K562 (cell line): Measurements from ENCODE around the gene PANK2. TPM values are rescaled to one million over a fixed set of nuclear protein-coding genes. Genes with fewer than 3 reads are reported as not detected.

Source experiments
- ATAC-seq: fragments of 200-7000 bp; cut with Tn5 transposase; 3 replicates; pipeline ENCODE4 v1.9.1; 2020; ENCODE audit warnings: moderate library complexity
- BruUV-seq: library from RNA; stranded (reverse); fragments of 400-500 nt; replicated peaks from 2 replicates; lab custom pipeline; 2021; lab: Mats Ljungman, UMichigan
- CTCF ChIA-PET: fragments of 300-600 bp; formaldehyde crosslinking; extraction: SDS; loops from one replicate; lab custom pipeline; 2021; ENCODE audit warnings: low intra/inter-chr PET ratio; lab: Yijun Ruan, JAX
- POLR2A ChIA-PET: fragments of 300-600, 350-650 bp; sonication (Branson Sonifier 250); formaldehyde crosslinking; extraction: SDS; loops from one replicate; lab custom pipeline; 2021; ENCODE audit warnings: antibody characterized with exemption, inconsistent platforms; lab: Yijun Ruan, JAX
- DNase-seq, 4 experiments: peaks; one replicate each; pipeline versions ENCODE4 v3.0.0 to v3.0.0-alpha.2; 2011 to 2018; ENCODE audit warnings: low spot score in 3 of 4, mixed read lengths in 3 of 4; ENCODE audit errors: extremely low read depth in 1 of 4
- FAIRE-seq: peaks from 2 replicates; lab custom pipeline; 2011; peaks lifted over from hg19 to GRCh38; lab: Jason Lieb, UNC
- H2AFZ ChIP-seq: 2 replicates; pipeline ENCODE4 v1.6.0; 2011; ENCODE audit warnings: low read depth, low read length, control low read depth, inconsistent platforms
- H3K27ac ChIP-seq: fragments of 200-600 bp; 3 replicates; pipeline ENCODE4 v1.8.0; 2011; ENCODE audit warnings: low read depth, mild to moderate bottlenecking, control low read depth, inconsistent platforms, low read length, moderate library complexity, mixed read lengths; ENCODE audit errors: extremely low read depth
- H3K27me3 ChIP-seq, 2 experiments: fragments of 300-600 bp in 1 of 2; 2 replicates in 1 of 2; 3 replicates in 1 of 2; pipeline versions ENCODE4 v1.6.0 to v1.8.0; 2011; ENCODE audit warnings: inconsistent platforms in 2 of 2, low read length in 2 of 2, mild to moderate bottlenecking in 1 of 2, mixed read lengths in 1 of 2, moderate library complexity in 1 of 2; ENCODE audit not compliant: control insufficient read depth in 2 of 2, insufficient read depth in 2 of 2
- H3K36me3 ChIP-seq: fragments of 300-600 bp; 3 replicates; pipeline ENCODE4 v1.8.0; 2011; ENCODE audit warnings: mild to moderate bottlenecking, low read length, inconsistent platforms; ENCODE audit not compliant: control insufficient read depth, insufficient read depth
- H3K4me1 ChIP-seq, 2 experiments: fragments of 200-600 bp in 1 of 2; replicated peaks in 1 of 2; 2 replicates in 1 of 2; 3 replicates in 1 of 2; pipeline versions ENCODE4 v1.5.1 to v1.8.0; 2011; ENCODE audit warnings: inconsistent platforms in 2 of 2, low read length in 2 of 2, mild to moderate bottlenecking in 1 of 2, mixed read lengths in 1 of 2, moderate library complexity in 1 of 2; ENCODE audit not compliant: control insufficient read depth in 2 of 2, insufficient read depth in 2 of 2
- H3K4me2 ChIP-seq: 2 replicates; pipeline ENCODE4 v1.6.1; 2011; ENCODE audit warnings: low read length, control low read depth, inconsistent platforms, mixed read lengths; ENCODE audit not compliant: insufficient read depth
- H3K4me3 ChIP-seq: fragments of 200-600 bp; sonication (generic), shearing (Covaris generic); 2 replicates; pipeline ENCODE4 v1.5.1; 2016; ENCODE audit warnings: control low read depth, inconsistent platforms
- H3K79me2 ChIP-seq: fragments of 200-600 bp; 3 replicates; pipeline ENCODE4 v1.8.0; 2011; ENCODE audit warnings: low read length, inconsistent platforms; ENCODE audit not compliant: control insufficient read depth, insufficient read depth
- H3K9ac ChIP-seq, 2 experiments: 2 replicates each; pipeline versions ENCODE4 v1.6.0 to v1.6.1; 2011; ENCODE audit warnings: low read depth in 2 of 2, low read length in 2 of 2, control low read depth in 1 of 2, inconsistent platforms in 1 of 2, mild to moderate bottlenecking in 1 of 2, mixed read lengths in 1 of 2; ENCODE audit not compliant: insufficient read depth in 1 of 2
- H3K9me1 ChIP-seq: one replicate; pipeline ENCODE4 v1.6.0; 2011; ENCODE audit warnings: inconsistent platforms, mild to moderate bottlenecking, low read length, moderate library complexity; ENCODE audit not compliant: control insufficient read depth, insufficient read depth
- H3K9me3 ChIP-seq: replicated peaks from 2 replicates; pipeline ENCODE4 v1.5.1; 2011; ENCODE audit warnings: low read depth, low read length, inconsistent platforms; ENCODE audit not compliant: control insufficient read depth, insufficient read depth
- H4K20me1 ChIP-seq: replicated peaks from 2 replicates; pipeline ENCODE4 v1.6.1; 2011; ENCODE audit warnings: low read length, inconsistent platforms, mixed read lengths; ENCODE audit not compliant: control insufficient read depth, insufficient read depth
- BDP1 ChIP-seq: IDR thresholded peaks from 3 replicates; pipeline ENCODE4 v1.6.1; 2011; ENCODE audit not compliant: insufficient read length, insufficient read depth
- GABPB1 ChIP-seq: sonication (generic); formaldehyde crosslinking; IDR thresholded peaks from 2 replicates; pipeline ENCODE4 v1.8.0; 2022; ENCODE audit warnings: mild to moderate bottlenecking, missing genetic modification reagents
- NFATC3 ChIP-seq: fragments of 450-650 bp; IDR thresholded peaks from 2 replicates; pipeline ENCODE4 v1.6.1; 2017; ENCODE audit warnings: mild to moderate bottlenecking
- PURB ChIP-seq: sonication (generic); formaldehyde crosslinking; IDR thresholded peaks from 2 replicates; pipeline ENCODE4 v1.9.0; 2021; ENCODE audit warnings: low read depth, mild to moderate bottlenecking, missing genetic modification reagents
- SIN3B ChIP-seq: fragments of 450-650 bp; IDR thresholded peaks from 2 replicates; pipeline ENCODE4 v1.6.1; 2017; ENCODE audit warnings: low read depth, mild to moderate bottlenecking, moderate library complexity
- SRF ChIP-seq, 2 experiments: fragments of 250-450, 450-650 bp in 1 of 2; sonication (Bioruptor Pico) in 1 of 2; sonication (generic) in 1 of 2; formaldehyde crosslinking; IDR thresholded peaks; 2 replicates each; pipeline versions ENCODE4 v1.5.0 to v1.5.1; 2020 to 2022; ENCODE audit warnings: mild to moderate bottlenecking in 1 of 2, missing genetic modification reagents in 1 of 2
- ZFX ChIP-seq: sonication (generic); formaldehyde crosslinking; IDR thresholded peaks from 2 replicates; pipeline ENCODE4 v1.8.0; 2022; ENCODE audit warnings: mild to moderate bottlenecking, missing genetic modification reagents, moderate library complexity
- ZNF12 ChIP-seq: sonication (generic); formaldehyde crosslinking; IDR thresholded peaks from 2 replicates; pipeline ENCODE4 v1.4.0; 2020; ENCODE audit warnings: mild to moderate bottlenecking, missing genetic modification reagents
- ZNF561 ChIP-seq: fragments of 450-650 bp; formaldehyde crosslinking; conservative IDR thresholded peaks from 2 replicates; pipeline ENCODE4 v1.4.0; 2020; ENCODE audit warnings: mild to moderate bottlenecking, moderate library complexity
- ZNF668 ChIP-seq: fragments of 250-450 bp; sonication (Bioruptor Pico); IDR thresholded peaks from 2 replicates; pipeline ENCODE4 v1.8.0; 2022; ENCODE audit warnings: mild to moderate bottlenecking, inconsistent platforms
- WGBS: fragments of 100-300 bp; shearing (Covaris generic); methylation state at CpG from one replicate; pipeline ENCODE4 v1.1.6; 2016; ENCODE audit warnings: low coverage, mixed read lengths; ENCODE audit not compliant: insufficient coverage; ENCODE audit errors: missing lambda C conversion rate; 5-methylcytosine and 5-hydroxymethylcytosine counted together
- in situ Hi-C: fragments of 300-500 bp; cut with MboI; formaldehyde crosslinking; loops from 4 replicates; pipeline ENCODE4 v1.15.0; 2018; ENCODE audit warnings: inconsistent platforms, mixed read lengths
- intact Hi-C: fragments of 100-400 bp; cut with micrococcal nuclease; formaldehyde crosslinking; loops from 2 replicates; pipeline ENCODE4 v1.14.2; 2022
- polyA plus RNA-seq, 8 experiments: library from polyadenylated mRNA; depleted of rRNA in 4 of 8; stranded (reverse) in 5 of 8; unstranded in 3 of 8; fragments of >200 nt; fragmentation: Nextera tagmentation in 2 of 8; fragmentation: Illumina TruSeq in 1 of 8; extraction: Ambion mirVana in 2 of 8; extraction: Trizol in 1 of 8; gene quantifications; 2 replicates each; pipeline versions ENCODE4 v1.2.1 to v1.2.3, GENCODE V29; 2011 to 2014; ENCODE audit warnings: inconsistent platforms in 1 of 8, missing spikeins in 1 of 8
- total RNA-seq, 7 experiments: library from RNA; depleted of rRNA in 6 of 7; stranded (reverse); fragments of >200 nt in 6 of 7; fragmentation: Illumina TruSeq in 2 of 7; extraction: Trizol in 2 of 7; gene quantifications; 2 replicates each; pipeline versions ENCODE4 v1.2.1 to v1.2.3, GENCODE V29; 2011 to 2021; ENCODE audit warnings: low replicate concordance in 1 of 7
- TF ChIP-seq, protein P1 (sequence below): IDR thresholded peaks from 2 replicates; pipeline ENCODE4 v1.6.1; 2014; ENCODE audit warnings: antibody characterized with exemption
- TF ChIP-seq, protein P2 (sequence below): sonication (generic); formaldehyde crosslinking; IDR thresholded peaks from 2 replicates; pipeline ENCODE4 v1.8.0; 2022; ENCODE audit warnings: mild to moderate bottlenecking, low read depth, missing genetic modification reagents
- TF ChIP-seq, protein P3 (sequence below): fragments of 450-650 bp; IDR thresholded peaks from 2 replicates; pipeline ENCODE4 v1.6.1; 2017; ENCODE audit warnings: antibody characterized with exemption, mild to moderate bottlenecking

Gene PANK2
- total and polyA plus RNA-seq, 9 of the 15 experiments (the other 6 are each of a cell fraction or from before 2014, with no cell fraction given), result 14.9 to 43.5 (median 31.4) TPM

DNA sequence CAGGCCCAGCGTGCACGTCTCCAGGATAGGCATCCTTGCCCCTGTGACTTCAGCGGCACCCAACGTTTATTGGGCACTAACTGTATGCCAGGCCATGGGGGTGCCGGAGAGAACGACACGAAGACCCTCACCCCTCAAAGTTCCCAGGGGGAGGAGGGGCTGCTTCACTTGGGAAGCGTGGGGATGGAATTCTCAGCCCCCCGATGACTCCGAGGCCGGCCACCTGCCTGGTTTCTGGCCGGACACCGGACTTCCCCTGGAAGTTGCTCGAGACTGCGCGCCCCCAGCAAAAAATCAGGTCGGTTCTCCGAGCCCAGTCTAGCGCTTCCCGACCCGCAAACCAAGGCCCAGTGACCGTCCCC lies 42.8 kb upstream of the PANK2 start (continued):
- TF ChIP-seq, protein P1, sequence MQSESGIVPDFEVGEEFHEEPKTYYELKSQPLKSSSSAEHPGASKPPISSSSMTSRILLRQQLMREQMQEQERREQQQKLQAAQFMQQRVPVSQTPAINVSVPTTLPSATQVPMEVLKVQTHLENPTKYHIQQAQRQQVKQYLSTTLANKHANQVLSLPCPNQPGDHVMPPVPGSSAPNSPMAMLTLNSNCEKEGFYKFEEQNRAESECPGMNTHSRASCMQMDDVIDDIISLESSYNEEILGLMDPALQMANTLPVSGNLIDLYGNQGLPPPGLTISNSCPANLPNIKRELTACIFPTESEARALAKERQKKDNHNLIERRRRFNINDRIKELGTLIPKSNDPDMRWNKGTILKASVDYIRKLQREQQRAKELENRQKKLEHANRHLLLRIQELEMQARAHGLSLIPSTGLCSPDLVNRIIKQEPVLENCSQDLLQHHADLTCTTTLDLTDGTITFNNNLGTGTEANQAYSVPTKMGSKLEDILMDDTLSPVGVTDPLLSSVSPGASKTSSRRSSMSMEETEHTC, result no peak

DNA sequence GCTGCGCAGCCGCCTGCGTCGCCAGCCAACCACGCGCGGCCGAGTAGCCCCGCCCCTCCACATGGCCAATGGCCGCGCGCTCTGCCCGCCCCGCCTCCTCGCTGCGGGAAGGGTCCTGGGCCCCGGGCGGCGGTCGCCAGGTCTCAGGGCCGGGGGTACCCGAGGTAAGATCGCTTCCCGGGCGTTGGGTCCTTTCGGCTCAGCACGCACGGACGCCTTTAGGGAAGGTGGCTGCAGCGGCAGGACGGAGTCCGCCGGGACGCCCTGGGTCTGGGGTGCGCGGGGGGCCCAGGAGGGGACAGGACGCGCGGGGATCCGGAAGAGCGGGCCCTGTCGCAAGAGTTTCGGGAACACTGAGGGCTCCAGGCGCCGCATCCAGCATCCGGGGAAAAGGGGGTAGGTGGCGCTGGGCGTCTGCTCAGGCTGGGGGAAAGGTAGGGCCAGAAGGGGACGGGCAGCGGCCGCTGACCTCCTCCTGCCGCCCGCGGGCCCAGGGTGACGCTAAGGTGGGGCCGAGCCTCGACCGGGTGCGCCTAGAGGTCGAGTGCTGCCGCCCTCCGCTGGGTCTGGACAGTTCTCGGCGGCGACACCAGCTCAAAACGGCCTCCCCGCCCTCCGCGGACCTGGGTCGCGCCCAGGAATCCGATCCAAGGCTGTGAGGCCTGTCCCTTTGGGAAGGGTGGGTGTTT lies 42.3 kb upstream of the PANK2 start, which contains the start of gene MAVS:
TSS of gene MAVS (plus strand) at position 95 of the 689 bp plus-strand sequence. CDS start 7,791 bp downstream, outside the sequence.
- Histone ChIP-seq H3K36me3 (peaks cover 16% of the 10 kb centered on the region; the same call in 2 of the 3 replicates), H2AFZ (peak within 1 kb of the TSS; percentile 68), H3K4me1 (peaks cover 33 to 44% of the 10 kb centered on the region in 2 experiments; a peak in 4 of 5 replicates), H4K20me1 (no peaks in the 10 kb centered on the region), H3K79me2 (peaks cover 28% of the 10 kb centered on the region), H3K9me3 (no peaks in the 10 kb centered on the region), H3K4me2 (peak within 1 kb of the TSS; percentile 91), H3K4me3 (peak within 1 kb of the TSS; percentile 81), H3K9me1 (no peaks in the 10 kb centered on the region), H3K27ac (peak within 1 kb of the TSS; percentile 88), H3K9ac (peak within 1 kb of the TSS; percentile 85 to 96), H3K27me3 (no peaks in the 10 kb centered on the region)
- in situ Hi-C loops, result no loop called here
- ChIA-PET POLR2A (interaction anchor here (0.5 to 1.0 kb wide), 3 partner anchors 28 to 152 kb away, joined by 3 read pairs; no protein-coding TSS in a partner anchor), CTCF (no interaction called here)
- peak; percentile 87 to 90 (median 88) for DNase-seq
- BruUV-seq, result no TSS peak
- FAIRE-seq, result peak; percentile 46
- peak; percentile 94 for ATAC-seq
- intact Hi-C loops, result loop anchor here (2.0 to 5.0 kb wide), 2 partner anchors 26 to 60 kb away; partner anchors contain the start of genes AP5S1 and CENPB
- 0% methylated on average over 27 of the region's 72 CpGs for WGBS
- TF ChIP-seq ZNF12 (no peak; the same call in 1 of the 2 replicates), ZFX (peak; percentile 97), GABPB1 (CRISPR knock-in tag) (peak; percentile 81), ZNF668 (CRISPR knock-in tag) (no peak), SIN3B (peak; percentile 49; the same call in 1 of the 2 replicates), PURB (CRISPR knock-in tag) (no peak), NFATC3 (no peak), ZNF561 (CRISPR knock-in tag) (no peak), BDP1 (no peak), SRF (CRISPR knock-in tag; IDR thresholded peaks at IDR 0.05) (no peak)
- TF ChIP-seq, protein P2, sequence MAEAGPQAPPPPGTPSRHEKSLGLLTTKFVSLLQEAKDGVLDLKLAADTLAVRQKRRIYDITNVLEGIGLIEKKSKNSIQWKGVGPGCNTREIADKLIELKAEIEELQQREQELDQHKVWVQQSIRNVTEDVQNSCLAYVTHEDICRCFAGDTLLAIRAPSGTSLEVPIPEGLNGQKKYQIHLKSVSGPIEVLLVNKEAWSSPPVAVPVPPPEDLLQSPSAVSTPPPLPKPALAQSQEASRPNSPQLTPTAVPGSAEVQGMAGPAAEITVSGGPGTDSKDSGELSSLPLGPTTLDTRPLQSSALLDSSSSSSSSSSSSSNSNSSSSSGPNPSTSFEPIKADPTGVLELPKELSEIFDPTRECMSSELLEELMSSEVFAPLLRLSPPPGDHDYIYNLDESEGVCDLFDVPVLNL (CRISPR knock-in tag), result no peak
- TF ChIP-seq, protein P3, sequence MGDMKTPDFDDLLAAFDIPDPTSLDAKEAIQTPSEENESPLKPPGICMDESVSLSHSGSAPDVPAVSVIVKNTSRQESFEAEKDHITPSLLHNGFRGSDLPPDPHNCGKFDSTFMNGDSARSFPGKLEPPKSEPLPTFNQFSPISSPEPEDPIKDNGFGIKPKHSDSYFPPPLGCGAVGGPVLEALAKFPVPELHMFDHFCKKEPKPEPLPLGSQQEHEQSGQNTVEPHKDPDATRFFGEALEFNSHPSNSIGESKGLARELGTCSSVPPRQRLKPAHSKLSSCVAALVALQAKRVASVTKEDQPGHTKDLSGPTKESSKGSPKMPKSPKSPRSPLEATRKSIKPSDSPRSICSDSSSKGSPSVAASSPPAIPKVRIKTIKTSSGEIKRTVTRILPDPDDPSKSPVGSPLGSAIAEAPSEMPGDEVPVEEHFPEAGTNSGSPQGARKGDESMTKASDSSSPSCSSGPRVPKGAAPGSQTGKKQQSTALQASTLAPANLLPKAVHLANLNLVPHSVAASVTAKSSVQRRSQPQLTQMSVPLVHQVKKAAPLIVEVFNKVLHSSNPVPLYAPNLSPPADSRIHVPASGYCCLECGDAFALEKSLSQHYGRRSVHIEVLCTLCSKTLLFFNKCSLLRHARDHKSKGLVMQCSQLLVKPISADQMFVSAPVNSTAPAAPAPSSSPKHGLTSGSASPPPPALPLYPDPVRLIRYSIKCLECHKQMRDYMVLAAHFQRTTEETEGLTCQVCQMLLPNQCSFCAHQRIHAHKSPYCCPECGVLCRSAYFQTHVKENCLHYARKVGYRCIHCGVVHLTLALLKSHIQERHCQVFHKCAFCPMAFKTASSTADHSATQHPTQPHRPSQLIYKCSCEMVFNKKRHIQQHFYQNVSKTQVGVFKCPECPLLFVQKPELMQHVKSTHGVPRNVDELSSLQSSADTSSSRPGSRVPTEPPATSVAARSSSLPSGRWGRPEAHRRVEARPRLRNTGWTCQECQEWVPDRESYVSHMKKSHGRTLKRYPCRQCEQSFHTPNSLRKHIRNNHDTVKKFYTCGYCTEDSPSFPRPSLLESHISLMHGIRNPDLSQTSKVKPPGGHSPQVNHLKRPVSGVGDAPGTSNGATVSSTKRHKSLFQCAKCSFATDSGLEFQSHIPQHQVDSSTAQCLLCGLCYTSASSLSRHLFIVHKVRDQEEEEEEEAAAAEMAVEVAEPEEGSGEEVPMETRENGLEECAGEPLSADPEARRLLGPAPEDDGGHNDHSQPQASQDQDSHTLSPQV, result no peak
